GM21423 (cell line): ENCODE results near the gene SH3TC1.

Experiments used
- ATAC-seq: cut with Tn5 transposase; IDR thresholded peaks from one replicate; pipeline ENCODE4 v1.9.1; 2021; ENCODE audit warnings: mild to moderate bottlenecking, moderate library complexity; ENCODE audit not compliant: unreplicated experiment

The SH3TC1 gene

DNA sequence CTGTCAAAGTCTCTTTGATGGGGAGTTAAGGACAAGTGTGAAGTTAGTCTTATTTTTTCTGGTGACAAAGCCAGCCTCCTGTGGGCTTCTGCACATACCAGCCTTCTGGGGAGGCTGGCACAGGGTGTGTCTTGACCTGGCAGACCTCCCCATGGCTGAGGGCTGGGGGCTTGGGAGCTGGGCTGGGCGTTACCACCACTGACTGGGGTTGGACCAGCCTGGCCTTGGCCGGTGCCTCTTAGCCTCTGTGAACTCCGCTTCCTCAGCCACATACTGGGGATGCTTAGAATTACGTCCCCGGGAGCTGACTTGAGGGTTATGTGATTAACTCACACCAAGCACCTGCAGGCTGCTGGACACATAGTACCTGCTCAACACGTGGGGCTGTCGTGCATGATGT lies 14.0 kb downstream of the SH3TC1 start:
- ATAC-seq: no peak

GRCh38 chr4:8214136-8214535 lies 15.0 kb downstream of the SH3TC1 start:
- ATAC-seq: no peak

- no peak for ATAC-seq
These were observed 15.9 kb downstream of the SH3TC1 start for GRCh38 chr4:8215001-8215427.

- ATAC-seq: no peak
These were observed 16.8 kb downstream of the SH3TC1 start for GRCh38 chr4:8215641-8216442.

GRCh38 chr4:8216443-8217245 lies 17.6 kb downstream of the SH3TC1 start:
- no peak for ATAC-seq

DNA sequence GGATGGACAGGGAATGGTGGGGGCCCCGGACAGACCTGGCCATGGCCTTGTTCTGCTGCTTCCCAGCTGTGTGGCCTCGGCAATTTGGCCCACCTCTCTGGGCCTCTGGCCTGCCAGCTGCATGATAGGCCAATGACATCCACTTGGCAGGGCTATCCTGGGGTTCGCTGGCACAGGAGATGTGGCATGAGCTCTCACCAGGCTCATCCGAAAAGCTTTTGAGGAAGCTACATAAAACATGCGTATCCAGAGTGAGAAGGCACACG lies 18.1 kb downstream of the SH3TC1 start:
- ATAC-seq: no peak

GRCh38 chr4:8217871-8218270 lies 18.8 kb downstream of the SH3TC1 start:
- ATAC-seq: no peak

- ATAC-seq: no peak
These were observed 19.4 kb downstream of the SH3TC1 start for GRCh38 chr4:8218371-8219031.

GRCh38 chr4:8219236-8219635 lies 20.1 kb downstream of the SH3TC1 start:
- no peak for ATAC-seq

- no peak for ATAC-seq
These were observed 21.8 kb downstream of the SH3TC1 start for GRCh38 chr4:8220661-8221450.

- ATAC-seq: no peak
These were observed 22.4 kb downstream of the SH3TC1 start for GRCh38 chr4:8221476-8221875.

- no peak for ATAC-seq
These were observed 22.9 kb downstream of the SH3TC1 start for GRCh38 chr4:8221985-8222384.

- ATAC-seq: no peak
These were observed 23.7 kb downstream of the SH3TC1 start for GRCh38 chr4:8222609-8223388.

- ATAC-seq: no peak
These were observed 25.3 kb downstream of the SH3TC1 start for GRCh38 chr4:8224267-8224974.

- no peak for ATAC-seq
These were observed 26.0 kb downstream of the SH3TC1 start for GRCh38 chr4:8224975-8225625.

DNA sequence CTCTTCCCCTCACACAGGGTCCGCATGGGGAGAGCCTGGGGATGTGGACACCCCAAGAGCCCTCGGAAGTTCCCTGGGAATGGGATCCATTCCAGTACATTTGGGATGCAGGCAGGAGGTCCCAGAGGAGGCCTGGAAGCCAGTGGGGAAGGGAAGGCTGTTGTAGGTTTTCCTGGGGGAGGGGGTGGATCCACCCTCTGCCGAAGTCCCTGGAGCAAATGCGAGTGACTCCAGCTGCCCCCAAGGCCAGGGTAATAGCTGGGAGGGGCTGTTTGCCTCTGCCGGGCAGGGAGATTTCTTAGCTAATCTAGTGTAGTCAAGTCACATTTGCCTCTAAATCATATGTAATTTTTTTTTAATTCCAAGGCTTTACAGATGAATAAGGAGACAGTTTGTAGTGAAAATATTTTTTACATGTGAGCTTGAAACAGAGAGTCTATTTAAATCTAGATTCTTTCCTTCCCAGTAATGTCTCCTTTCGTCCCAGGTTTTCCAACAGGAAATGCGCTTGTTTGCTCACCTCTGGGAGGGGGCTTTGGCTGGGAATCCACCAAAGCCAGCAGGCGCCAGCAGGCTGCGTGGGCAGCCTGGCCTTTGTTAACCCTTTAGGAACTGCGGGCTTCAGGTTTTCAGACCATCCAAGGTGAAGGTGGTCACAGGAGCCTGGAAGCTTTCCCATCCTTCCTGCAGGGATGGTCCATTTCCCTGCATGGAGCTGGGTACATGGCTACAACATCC lies 26.8 kb downstream of the SH3TC1 start:
- no peak for ATAC-seq

DNA sequence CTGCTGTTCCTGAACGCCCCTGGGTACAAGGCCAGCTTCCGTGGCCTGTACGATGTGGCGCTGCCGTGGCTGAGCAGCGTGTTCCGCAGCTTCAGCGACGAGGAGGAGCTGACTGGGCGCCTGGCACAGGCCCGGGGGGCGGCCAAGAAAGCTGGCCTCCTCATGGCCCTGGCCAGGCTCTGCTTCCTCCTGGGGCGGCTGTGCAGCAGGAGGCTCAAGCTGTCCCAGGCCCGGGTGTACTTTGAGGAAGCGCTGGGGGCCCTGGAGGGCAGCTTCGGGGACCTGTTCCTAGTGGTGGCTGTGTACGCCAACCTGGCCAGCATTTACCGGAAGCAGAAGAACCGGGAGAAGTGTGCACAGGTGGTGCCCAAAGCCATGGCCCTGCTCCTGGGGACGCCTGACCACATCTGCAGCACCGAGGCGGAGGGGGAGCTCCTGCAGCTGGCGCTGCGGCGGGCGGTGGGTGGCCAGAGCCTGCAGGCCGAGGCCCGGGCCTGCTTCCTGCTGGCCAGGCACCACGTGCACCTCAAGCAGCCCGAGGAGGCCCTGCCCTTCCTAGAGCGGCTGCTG lies 28.2 kb downstream of the SH3TC1 start:
- no peak for ATAC-seq

DNA sequence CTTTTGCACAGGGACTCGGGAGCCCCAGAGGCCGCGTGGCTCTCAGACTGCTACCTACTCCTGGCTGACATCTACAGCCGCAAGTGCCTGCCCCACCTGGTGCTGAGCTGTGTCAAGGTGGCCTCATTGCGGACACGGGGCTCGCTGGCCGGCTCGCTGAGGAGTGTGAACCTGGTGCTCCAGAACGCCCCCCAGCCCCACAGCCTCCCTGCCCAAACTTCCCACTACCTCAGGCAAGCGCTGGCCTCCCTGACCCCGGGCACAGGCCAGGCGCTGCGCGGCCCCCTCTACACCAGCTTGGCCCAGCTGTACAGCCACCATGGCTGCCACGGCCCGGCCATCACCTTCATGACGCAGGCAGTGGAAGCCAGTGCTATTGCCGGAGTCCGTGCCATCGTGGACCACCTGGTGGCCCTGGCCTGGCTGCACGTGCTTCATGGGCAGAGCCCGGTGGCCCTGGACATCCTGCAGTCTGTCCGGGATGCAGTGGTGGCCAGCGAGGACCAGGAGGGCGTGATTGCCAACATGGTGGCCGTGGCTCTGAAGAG lies 28.8 kb downstream of the SH3TC1 start:
- no peak for ATAC-seq
